OCI-LY7 (cell line): ENCODE measurements around the gene PSME4. TPM values are rescaled to one million over a fixed set of nuclear protein-coding genes. Genes with fewer than 3 reads are reported as not detected.
A peak's percentile ranks its signal among the peaks of the same experiment; 100 is the strongest.

ENCODE experiments used
- BruUV-seq: library from RNA; stranded (reverse); fragments of 400-500 nt; replicated peaks from 2 replicates; lab custom pipeline; 2021; lab: Mats Ljungman, UMichigan
- CTCF ChIA-PET: fragments of 300-600 bp; sonication (Branson Sonifier 250); formaldehyde crosslinking; loops from one replicate; lab custom pipeline; 2022; ENCODE audit warnings: antibody characterized with exemption; ENCODE audit not compliant: unreplicated experiment; lab: Charles Lee
- POLR2A ChIA-PET: fragments of 300-600 bp; sonication (Branson Sonifier 250); formaldehyde crosslinking; loops from one replicate; lab custom pipeline; 2022; ENCODE audit warnings: antibody characterized with exemption; lab: Charles Lee
- DNase-seq: peaks from one replicate; pipeline ENCODE4 v3.0.0-alpha.2; 2015; ENCODE audit warnings: low spot score
- H2AFZ ChIP-seq: fragments of 200-600 bp; sonication (generic), shearing (Covaris generic); 2 replicates; pipeline ENCODE4 v1.6.1; 2014; ENCODE audit warnings: mild to moderate bottlenecking, antibody characterized with exemption, low read length, moderate library complexity
- H3K27ac ChIP-seq: fragments of 200-600 bp; sonication (generic); 2 replicates; pipeline ENCODE4 v1.5.1; 2014; ENCODE audit warnings: mixed run types, low read depth, mild to moderate bottlenecking, moderate library complexity, low read length, inconsistent platforms; ENCODE audit not compliant: poor library complexity, severe bottlenecking
- H3K36me3 ChIP-seq: fragments of 200-600 bp; sonication (generic); 2 replicates; pipeline ENCODE4 v1.6.1; 2014; ENCODE audit warnings: mild to moderate bottlenecking, antibody characterized with exemption, low read length, moderate library complexity, mixed read lengths; ENCODE audit not compliant: insufficient read depth
- H3K4me1 ChIP-seq: fragments of 200-600 bp; sonication (generic); 2 replicates; pipeline ENCODE4 v1.5.1; 2014; ENCODE audit warnings: mild to moderate bottlenecking, low read length; ENCODE audit not compliant: insufficient read depth, poor library complexity, severe bottlenecking
- H3K4me2 ChIP-seq: fragments of 200-600 bp; sonication (generic); 2 replicates; pipeline ENCODE4 v1.6.1; 2014; ENCODE audit warnings: mild to moderate bottlenecking, low read length
- H3K4me3 ChIP-seq: fragments of 200-600 bp; sonication (generic); 2 replicates; pipeline ENCODE4 v1.5.1; 2014; ENCODE audit warnings: mild to moderate bottlenecking, low read depth, low read length; ENCODE audit not compliant: poor library complexity, severe bottlenecking
- H3K79me2 ChIP-seq: fragments of 200-600 bp; sonication (generic); 2 replicates; pipeline ENCODE4 v1.6.1; 2016; ENCODE audit warnings: low read depth, mild to moderate bottlenecking, low read length, moderate library complexity, mixed read lengths; ENCODE audit not compliant: insufficient read depth
- H3K9me2 ChIP-seq: fragments of 200-600 bp; sonication (generic); 2 replicates; pipeline ENCODE4 v1.6.1; 2016; ENCODE audit warnings: mild to moderate bottlenecking, low read length, mixed read lengths; ENCODE audit not compliant: insufficient read depth
- H3K9me3 ChIP-seq: fragments of 200-600 bp; sonication (generic); 2 replicates; pipeline ENCODE4 v1.6.1; 2014; ENCODE audit warnings: mild to moderate bottlenecking, mixed run types, low read length, mixed read lengths
- H4K20me1 ChIP-seq: fragments of 200-600 bp; sonication (generic); 2 replicates; pipeline ENCODE4 v1.6.1; 2014; ENCODE audit warnings: mild to moderate bottlenecking, antibody characterized with exemption, low read length, moderate library complexity, mixed read lengths; ENCODE audit not compliant: insufficient read depth
- CTCF ChIP-seq: fragments of 200-600 bp; sonication (generic); conservative IDR thresholded peaks from 2 replicates; pipeline ENCODE4 v1.5.1; 2014; ENCODE audit warnings: mild to moderate bottlenecking, antibody characterized with exemption, low read length, moderate library complexity, mixed read lengths
- EZH2phosphoT487 ChIP-seq: fragments of 200-600 bp; sonication (generic); IDR thresholded peaks from 2 replicates; pipeline ENCODE4 v1.6.1; 2018; ENCODE audit warnings: low read depth, borderline replicate concordance, mild to moderate bottlenecking, mixed run types, antibody characterized with exemption, low read length, moderate library complexity, mixed read lengths
- intact Hi-C: fragments of 100-400 bp; cut with micrococcal nuclease; formaldehyde crosslinking; loops from one replicate; pipeline ENCODE4 v1.10.0; 2022; ENCODE audit not compliant: unreplicated experiment
- total RNA-seq, 2 experiments: library from RNA; depleted of rRNA in 1 of 2; stranded (reverse); fragments of >200 nt in 1 of 2; shearing (Covaris generic) in 1 of 2; gene quantifications; 2 replicates each; pipeline ENCODE4 v1.2.3, GENCODE V29; 2014 to 2022

Gene PSME4
- total RNA-seq, 2 experiments from 2014 or later: 38.8 to 82.9 TPM

- no peaks in the 10 kb centered on the region for H3K9me2 ChIP-seq
- peaks cover 90% of the 10 kb centered on the region for H3K36me3 ChIP-seq
- peak overlapping the region; percentile 11 for H3K27ac ChIP-seq
- H3K79me2 ChIP-seq: no peaks in the 10 kb centered on the region
- no peak overlapping the region for H3K4me2 ChIP-seq
- H2AFZ ChIP-seq: no peak overlapping the region
- H3K4me1 ChIP-seq: peaks cover 7% of the 10 kb centered on the region
- DNase-seq: peak; percentile 4
- no TSS peak for BruUV-seq
- ChIA-PET POLR2A (interaction anchor here (1.1 to 1.4 kb wide), 3 partner anchors 16 to 39 kb away, joined by 3 to 4 read pairs (median 3); no protein-coding TSS in a partner anchor), CTCF (no interaction called here)
- no peak overlapping the region for H3K4me3 ChIP-seq
- intact Hi-C loops: no loop called here
- TF ChIP-seq EZH2phosphoT487 (no peak), CTCF (no peak)
- H3K9me3 ChIP-seq: 0 out of 2 replicates have a peak, but pooled peaks cover 4% of the 10 kb centered on the region
- no peaks in the 10 kb centered on the region for H4K20me1 ChIP-seq
Measured at GRCh38 chr2:53913721-53914120, 57.1 kb downstream of the PSME4 start.

GRCh38 chr2:53911434-53912189 lies 59.2 kb downstream of the PSME4 start:
- no TSS peak for BruUV-seq
- intact Hi-C loops: no loop called here
- TF ChIP-seq CTCF: no peak
- TF ChIP-seq EZH2phosphoT487: no peak
- H3K9me3 ChIP-seq: no peaks in the 10 kb centered on the region
- H3K36me3 ChIP-seq: peaks cover 93% of the 10 kb centered on the region
- H2AFZ ChIP-seq: no peak overlapping the region
- H3K9me2 ChIP-seq: no peaks in the 10 kb centered on the region
- H3K79me2 ChIP-seq: no peaks in the 10 kb centered on the region
- CTCF ChIA-PET: no interaction called here
- no peak overlapping the region for H3K27ac ChIP-seq
- DNase-seq: no peak
- peaks cover 7% of the 10 kb centered on the region for H3K4me1 ChIP-seq
- H3K4me3 ChIP-seq: no peak overlapping the region
- H3K4me2 ChIP-seq: no peak overlapping the region
- POLR2A ChIA-PET: interaction anchor here (0.6 to 1.9 kb wide), 10 partner anchors 10 to 757 kb away, joined by 3 to 12 read pairs (median 4); no protein-coding TSS in a partner anchor
- no peaks in the 10 kb centered on the region for H4K20me1 ChIP-seq

GRCh38 chr2:53907582-53907981 lies 63.2 kb downstream of the PSME4 start:
- Histone ChIP-seq H4K20me1 (no peaks in the 10 kb centered on the region), H3K4me2 (no peak overlapping the region), H2AFZ (no peak overlapping the region), H3K27ac (no peak overlapping the region), H3K4me1 (no peaks in the 10 kb centered on the region), H3K4me3 (no peak overlapping the region), H3K79me2 (no peaks in the 10 kb centered on the region), H3K9me2 (no peaks in the 10 kb centered on the region), H3K36me3 (peaks cover 96% of the 10 kb centered on the region), H3K9me3 (no peaks in the 10 kb centered on the region)
- BruUV-seq: no TSS peak
- DNase-seq: no peak
- CTCF ChIA-PET: no interaction called here
- TF ChIP-seq CTCF (no peak), EZH2phosphoT487 (no peak)
- POLR2A ChIA-PET: interaction anchor here (1.0 kb wide), 1 partner anchor 8 kb away, joined by 4 read pairs; no protein-coding TSS in a partner anchor
- intact Hi-C loops: no loop called here
